OCI-M1 (cell line): ENCODE results near the gene KCNMA1.
A peak's percentile ranks its signal among the peaks of the same experiment; 100 is the strongest.

ENCODE experiments used
- DNase-seq: peaks from one replicate; lab custom pipeline; 2025; lab: John Stamatoyannopoulos, UW

Gene KCNMA1

GRCh38 chr10:77507291-77507880 lies 130.2 kb downstream of the KCNMA1 start:
- no peak for DNase-seq

DNA sequence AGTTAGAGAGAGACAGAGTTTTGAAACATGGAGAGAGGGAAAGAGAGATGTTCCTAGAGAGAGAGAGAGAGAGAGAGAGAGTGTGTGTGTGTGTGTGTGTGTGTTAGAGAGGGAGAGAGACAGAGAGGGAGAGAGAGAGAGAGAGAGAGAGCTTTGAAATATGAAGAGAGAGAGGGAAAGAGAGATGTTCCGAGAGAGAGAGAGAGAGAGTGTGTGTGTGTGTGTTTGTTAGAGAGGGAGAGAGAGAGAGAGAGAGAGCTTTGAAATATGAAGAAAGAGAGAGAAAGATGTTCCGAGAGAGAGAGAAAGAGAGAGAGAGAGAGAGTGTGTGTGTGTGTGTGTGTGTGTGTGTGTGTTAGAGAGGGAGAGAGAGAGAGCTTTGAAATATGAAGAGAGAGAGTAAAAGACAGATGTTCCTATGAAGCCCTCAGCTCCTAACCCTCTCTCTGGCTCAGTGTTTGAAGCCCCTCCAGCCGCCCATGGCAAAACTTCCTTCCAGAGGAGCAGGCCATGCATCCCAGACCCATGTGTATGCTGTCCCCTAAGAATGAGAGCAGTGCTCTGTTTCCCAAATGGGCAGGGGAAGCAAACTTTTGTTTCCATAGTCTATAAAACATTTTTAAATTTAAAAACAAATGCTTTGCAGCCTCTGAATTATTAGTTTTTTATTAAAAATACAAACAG lies 130.9 kb downstream of the KCNMA1 start:
- no peak for DNase-seq

- DNase-seq: peak; percentile 12
Measured at GRCh38 chr10:77505431-77506334, 131.9 kb downstream of the KCNMA1 start.

DNA sequence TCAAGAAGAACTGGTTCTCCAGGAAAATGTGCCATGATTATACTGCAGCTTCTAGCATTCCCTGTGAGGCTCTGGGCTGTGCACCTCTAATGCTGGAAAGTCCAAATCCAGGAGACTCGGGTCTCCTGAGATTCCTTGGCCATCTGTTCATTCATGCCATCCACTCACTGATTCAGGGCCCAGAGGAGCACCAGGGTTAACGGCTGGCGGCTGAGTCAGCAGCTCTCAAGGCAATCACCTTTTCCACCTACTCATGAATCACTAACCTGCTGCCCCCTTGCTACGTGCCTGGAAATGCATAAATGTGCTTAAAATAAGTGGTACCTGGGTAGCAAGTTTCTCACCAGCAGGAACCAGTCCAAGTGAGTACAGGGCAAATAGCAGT lies 132.7 kb downstream of the KCNMA1 start:
- DNase-seq: no peak

DNA sequence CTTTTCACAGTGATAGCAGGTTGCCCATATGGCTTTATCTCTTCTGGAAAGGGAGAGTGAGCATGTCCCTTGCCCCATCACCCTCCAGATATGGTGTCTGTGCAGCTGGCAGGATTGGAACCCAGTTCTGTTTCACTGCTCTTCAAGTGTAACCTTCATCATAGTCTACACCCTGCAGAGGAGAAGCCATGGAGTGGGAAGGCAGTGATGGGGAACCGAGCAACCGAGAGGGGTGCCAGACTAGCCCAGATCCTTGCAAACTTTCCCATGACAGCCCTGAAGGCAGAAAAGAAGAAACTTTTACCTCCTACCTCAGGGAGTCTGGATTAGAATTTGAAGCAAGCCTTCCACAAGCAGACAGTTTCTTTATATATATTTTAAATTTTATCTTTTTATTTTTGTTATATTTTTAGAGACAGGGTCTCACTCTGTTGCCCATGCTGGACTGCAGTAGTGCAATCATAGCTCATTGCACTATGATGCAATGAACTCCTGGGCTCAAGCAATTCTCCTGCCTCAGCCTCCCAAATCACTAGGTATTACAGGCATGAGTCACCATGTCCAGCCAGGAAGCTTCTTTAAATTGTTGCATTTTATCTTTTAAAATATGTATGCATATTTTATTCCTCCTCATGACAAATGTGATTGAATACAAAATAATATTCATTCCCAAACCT lies 133.3 kb downstream of the KCNMA1 start:
- no peak for DNase-seq

DNA sequence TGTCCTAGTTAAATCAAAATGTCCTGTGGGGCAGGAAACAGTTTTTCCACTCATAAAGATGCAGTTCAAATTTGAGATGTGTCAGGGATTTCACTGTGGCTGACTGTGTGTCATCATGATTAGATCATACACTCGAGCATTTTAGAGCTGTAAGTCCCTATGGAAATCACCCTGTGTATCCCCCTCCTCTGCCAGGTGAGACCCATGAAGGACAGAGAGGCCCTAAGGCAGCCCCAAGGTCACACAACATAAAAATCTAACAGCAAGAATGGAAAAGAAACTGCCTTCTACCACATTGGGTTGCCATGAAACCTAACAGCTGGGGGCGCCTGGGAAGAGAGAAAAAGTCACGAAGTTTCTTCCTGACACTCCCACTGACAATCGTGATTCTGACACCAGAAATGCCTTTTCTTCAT lies 135.8 kb downstream of the KCNMA1 start:
- DNase-seq: no peak

DNA sequence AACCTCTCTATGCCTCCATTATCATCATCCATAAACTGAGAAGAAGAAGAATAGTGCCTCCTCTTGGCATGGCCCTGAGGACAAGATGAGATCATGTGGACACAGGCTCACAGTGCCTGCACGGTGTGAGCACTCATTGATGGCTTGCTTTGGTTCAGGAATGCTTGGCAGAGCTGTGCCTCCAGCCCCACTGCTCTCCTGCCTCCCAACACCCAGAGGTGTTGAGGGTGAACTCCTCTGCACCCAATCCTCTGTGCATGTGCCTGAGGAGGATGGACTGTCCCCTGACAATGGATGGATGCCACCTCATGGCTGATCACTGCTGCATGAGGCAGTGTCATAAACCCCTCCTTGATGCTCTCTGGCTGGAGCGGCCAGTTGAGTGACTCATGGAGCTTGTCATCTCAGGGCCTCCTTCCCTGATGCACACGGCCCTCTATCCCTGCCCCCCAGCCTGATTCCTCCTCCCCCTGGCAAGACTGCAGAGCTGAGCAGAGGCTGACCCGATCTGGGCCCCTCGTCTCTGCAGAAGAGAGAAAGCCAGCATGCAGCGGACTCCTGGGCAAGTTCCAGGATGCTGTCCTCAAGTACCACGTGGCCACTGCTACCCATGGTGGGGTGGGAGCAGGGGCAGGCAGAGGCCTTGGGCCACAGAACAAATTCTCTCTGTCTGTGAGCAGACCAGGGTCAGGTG lies 136.3 kb downstream of the KCNMA1 start:
- no peak for DNase-seq

DNA sequence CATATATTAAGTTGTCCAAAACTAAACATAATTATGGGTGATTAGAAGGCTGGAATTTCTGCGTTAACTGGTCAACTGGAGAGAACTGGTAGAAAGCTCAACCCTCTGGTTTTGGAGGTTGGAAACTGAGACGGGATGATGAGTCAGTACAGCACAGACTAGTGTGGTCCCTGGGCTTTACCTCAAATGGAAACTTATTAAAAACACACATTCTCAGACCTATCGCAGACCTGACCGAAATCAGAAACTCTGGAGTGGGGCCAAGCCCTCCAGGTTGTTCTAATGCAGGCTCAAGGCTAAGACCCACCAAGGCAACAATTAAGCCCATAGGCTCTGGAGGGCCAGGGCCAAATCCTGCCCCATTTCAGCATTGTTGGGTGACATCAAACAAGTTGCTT lies 136.9 kb downstream of the KCNMA1 start:
- DNase-seq: no peak

DNA sequence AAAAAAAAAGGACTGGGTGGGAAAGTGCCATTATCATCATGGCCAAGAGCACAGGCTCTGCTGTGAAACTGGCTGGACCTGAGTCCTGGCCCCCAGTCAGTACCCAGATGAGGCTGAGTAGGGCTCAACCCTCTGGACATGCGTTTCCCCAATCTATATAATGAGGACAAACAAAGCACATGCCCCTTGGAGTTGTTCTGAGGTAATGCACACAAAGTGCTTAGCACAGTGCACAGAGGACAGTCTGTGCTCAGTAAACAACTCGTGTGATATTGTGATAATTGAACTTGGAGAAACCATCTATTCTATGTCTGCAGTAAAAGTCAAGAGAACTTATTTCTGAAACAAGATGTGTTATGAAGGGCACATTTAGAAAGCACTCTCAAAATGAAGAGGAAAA lies 138.8 kb downstream of the KCNMA1 start:
- no peak for DNase-seq

- DNase-seq: no peak
Measured at GRCh38 chr10:77498210-77498609, 139.4 kb downstream of the KCNMA1 start.

- no peak for DNase-seq
Measured at GRCh38 chr10:77497748-77498147, 139.9 kb downstream of the KCNMA1 start.

GRCh38 chr10:77496941-77497420 lies 140.6 kb downstream of the KCNMA1 start:
- DNase-seq: no peak

DNA sequence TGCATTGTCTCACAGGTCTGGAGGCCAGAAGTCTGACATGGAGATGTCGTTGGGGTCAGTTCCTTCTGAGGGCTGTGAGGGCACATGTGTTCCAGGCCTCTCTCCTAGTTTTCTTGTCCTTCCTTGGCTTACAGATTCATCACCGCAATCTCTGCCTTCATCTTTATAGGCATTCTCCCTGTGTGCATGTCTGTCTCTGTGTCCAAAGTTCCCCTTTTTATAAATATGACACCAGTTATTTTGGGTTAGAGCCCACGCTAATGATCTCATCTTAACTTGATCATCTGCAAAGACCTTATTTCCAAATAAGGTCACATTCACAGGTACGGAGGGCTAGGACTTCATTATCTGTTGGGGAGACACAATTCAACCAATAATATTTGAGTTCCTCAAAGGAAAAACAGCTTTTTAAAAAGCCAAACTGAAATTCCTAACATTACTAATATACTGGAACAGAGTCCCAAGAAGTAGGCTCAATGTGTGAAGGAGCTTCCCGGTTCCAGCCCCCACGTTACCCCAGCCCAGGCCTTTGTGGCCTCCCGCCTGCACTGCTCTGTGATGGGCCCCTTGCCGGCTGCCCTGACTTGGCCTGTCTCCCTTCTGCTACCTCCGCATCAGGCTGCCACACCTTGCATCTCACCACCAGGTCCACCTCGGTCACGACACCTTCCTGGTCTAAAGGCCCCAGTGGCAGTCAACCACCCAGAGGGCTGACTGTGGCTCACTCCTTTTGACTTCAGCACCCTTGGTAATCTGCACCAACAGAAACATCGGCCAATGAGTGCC lies 142.7 kb downstream of the KCNMA1 start:
- no peak for DNase-seq

GRCh38 chr10:77494327-77494726 lies 143.3 kb downstream of the KCNMA1 start:
- peak; percentile 21 for DNase-seq

GRCh38 chr10:77493851-77494261 lies 143.8 kb downstream of the KCNMA1 start:
- DNase-seq: no peak

DNA sequence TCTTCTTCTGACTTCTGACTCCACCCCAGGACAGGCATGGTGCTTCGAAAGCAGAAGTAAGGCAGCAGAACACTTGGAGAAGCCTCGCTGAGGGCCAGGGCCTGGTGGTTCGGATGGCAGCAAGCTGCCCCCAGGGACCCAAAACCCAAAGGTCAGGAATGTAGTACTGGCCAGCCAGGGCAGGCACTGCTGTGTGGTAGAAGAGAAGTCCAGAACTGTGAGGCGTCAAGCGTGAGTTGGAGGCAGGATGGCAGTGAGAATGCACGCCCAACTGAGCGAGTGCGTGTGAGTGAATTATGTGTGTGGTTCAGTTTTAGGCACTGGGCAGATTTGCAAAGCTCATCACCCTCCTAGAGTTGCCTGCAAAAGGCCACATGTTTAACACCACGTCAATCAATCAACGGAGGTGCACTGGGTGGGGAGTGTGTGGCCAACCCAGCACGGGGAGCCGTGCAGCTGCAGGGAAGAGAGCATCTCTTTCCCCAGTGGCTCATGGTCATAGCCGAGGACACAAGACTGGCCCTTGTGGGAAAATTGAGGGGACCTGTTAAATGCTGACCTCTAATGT lies 144.3 kb downstream of the KCNMA1 start:
- no peak for DNase-seq

GRCh38 chr10:77492368-77492994 lies 145.1 kb downstream of the KCNMA1 start:
- no peak for DNase-seq

DNA sequence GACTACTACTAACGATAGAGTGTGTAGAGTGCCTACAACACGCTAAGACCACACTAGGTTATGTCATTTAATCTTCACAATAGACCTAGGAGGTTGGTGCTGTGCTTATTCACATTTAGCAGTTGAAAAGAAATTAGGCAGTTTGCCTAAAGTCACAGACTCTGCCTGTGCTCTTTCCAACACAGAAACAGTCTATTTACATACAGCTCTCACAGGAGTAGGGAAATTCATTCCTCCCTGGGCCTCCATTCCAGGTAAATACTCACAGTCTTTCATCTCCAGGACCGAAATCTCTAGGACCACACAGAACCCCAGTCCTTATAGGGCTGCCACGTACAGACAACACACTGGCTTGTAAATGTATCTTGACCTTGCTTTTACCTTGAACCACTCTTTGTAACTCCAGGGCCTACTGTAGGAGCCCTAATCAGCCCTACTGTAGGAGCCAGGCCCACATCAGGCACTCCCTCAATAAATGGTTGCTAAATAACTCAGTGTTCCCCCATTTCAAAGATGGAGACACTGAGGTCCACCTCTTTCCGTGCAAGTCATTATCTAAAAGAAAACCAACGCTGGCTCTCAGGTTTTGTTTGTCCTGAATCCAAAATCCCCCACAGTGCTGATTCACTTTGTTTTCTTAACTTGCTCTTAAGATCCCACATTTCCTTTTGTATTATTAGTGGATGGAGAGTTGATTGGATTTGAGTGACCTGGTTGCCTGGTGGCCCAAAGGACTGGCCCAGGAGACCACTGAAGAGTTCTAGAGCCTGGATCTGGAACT lies 146.9 kb downstream of the KCNMA1 start:
- no peak for DNase-seq

DNA sequence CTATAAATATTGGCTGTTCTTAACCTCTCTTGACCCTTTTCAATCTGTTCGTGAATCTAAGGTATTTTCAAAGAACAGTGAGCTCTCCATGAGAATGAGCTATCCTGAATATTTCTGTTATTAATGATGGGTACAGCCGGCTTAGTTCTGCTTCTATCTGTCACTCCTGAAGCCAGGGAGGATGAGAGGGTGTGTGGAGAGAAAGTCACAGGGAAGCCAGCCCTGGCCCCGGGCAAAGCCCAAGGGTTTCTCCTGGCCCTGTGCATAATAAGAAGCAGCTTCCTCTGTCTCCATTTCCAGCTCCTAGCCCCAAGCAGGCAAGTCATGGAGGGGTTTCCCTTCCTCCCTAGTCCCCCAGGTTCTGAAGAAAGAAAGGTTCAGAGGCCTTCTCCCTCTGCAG lies 151.1 kb downstream of the KCNMA1 start:
- no peak for DNase-seq
